Middle frontal gyrus (tissue), 1 donor: ENCODE data around the gene VAPA.

Source experiments
- DNase-seq: peaks from one replicate; pipeline ENCODE4 v3.0.0-alpha.2; 2015; ENCODE audit warnings: low spot score; ENCODE audit errors: extremely low spot score

Gene VAPA

GRCh38 chr18:9973470-9973869, 59.7 kb downstream of the VAPA start:
- no peak for DNase-seq

GRCh38 chr18:9974279-9974915, 60.6 kb downstream of the VAPA start:
- no peak for DNase-seq

- DNase-seq = no peak
These were observed 61.8 kb downstream of the VAPA start for GRCh38 chr18:9975658-9976057.

- no peak for DNase-seq
These were observed 68.9 kb downstream of the VAPA start for GRCh38 chr18:9982711-9983110.

- no peak for DNase-seq
These were observed 70.3 kb downstream of the VAPA start for GRCh38 chr18:9984080-9984479.

GRCh38 chr18:9985641-9986040, 71.8 kb downstream of the VAPA start:
- no peak for DNase-seq

GRCh38 chr18:9986156-9986930, 72.5 kb downstream of the VAPA start:
- DNase-seq = no peak

- no peak for DNase-seq
These were observed 73.5 kb downstream of the VAPA start for GRCh38 chr18:9987345-9987744.

GRCh38 chr18:9987931-9988330, 74.1 kb downstream of the VAPA start:
- DNase-seq = no peak

- no peak for DNase-seq
These were observed 74.8 kb downstream of the VAPA start for GRCh38 chr18:9988665-9989064.

GRCh38 chr18:9989481-9989880, 75.7 kb downstream of the VAPA start:
- DNase-seq = no peak

GRCh38 chr18:9991011-9992000, 77.5 kb downstream of the VAPA start:
- DNase-seq = no peak

GRCh38 chr18:9992300-9992972, 78.6 kb downstream of the VAPA start:
- no peak for DNase-seq

GRCh38 chr18:9992973-9993520, 79.2 kb downstream of the VAPA start:
- DNase-seq = no peak

GRCh38 chr18:9993521-9994025, 79.8 kb downstream of the VAPA start:
- no peak for DNase-seq

- no peak for DNase-seq
These were observed 80.3 kb downstream of the VAPA start for GRCh38 chr18:9994026-9994570.

- DNase-seq = no peak
These were observed 81.0 kb downstream of the VAPA start for GRCh38 chr18:9994701-9995235.

GRCh38 chr18:9995631-9996030, 81.8 kb downstream of the VAPA start:
- DNase-seq = no peak

GRCh38 chr18:9996094-9996493, 82.3 kb downstream of the VAPA start:
- no peak for DNase-seq

- DNase-seq = no peak
These were observed 83.9 kb downstream of the VAPA start for GRCh38 chr18:9997711-9998110.
